GM10266 (cell line): Measurements from ENCODE around the gene ARHGDIA.

Experiments used
- DNase-seq: peaks from one replicate; pipeline ENCODE4 v3.0.0; 2012; ENCODE audit errors: extremely low spot score
- CTCF ChIP-seq: IDR thresholded peaks from 2 replicates; pipeline ENCODE4 v1.5.1; 2012; ENCODE audit warnings: mild to moderate bottlenecking, low read depth; ENCODE audit not compliant: control insufficient read depth, insufficient read depth; ENCODE audit errors: missing control alignments

ARHGDIA gene

DNA sequence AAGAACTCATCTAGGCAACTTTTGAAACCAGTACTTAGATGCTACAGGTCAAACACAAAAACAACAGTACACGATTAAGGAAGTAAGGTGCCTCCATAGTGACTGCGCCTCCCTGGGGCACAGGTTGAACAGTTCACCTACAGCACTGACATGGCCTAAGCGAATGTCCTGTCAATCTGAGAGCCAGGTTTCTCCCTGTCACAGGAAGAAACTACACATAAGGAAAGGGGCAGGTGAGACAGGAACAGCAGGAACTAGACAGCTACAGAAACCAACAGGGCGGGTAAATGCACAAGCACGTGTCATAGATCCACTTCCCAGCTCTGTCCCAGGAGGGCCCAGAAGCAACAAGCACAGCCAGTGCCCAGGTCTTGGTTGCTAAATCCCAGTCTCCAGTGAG is 8.0 kb upstream of the ARHGDIA start:
- no peak for TF ChIP-seq CTCF
- no peak for DNase-seq

GRCh38 chr17:81878294-81878693 is 7.2 kb upstream of the ARHGDIA start:
- DNase-seq, result no peak
- no peak for TF ChIP-seq CTCF

DNA sequence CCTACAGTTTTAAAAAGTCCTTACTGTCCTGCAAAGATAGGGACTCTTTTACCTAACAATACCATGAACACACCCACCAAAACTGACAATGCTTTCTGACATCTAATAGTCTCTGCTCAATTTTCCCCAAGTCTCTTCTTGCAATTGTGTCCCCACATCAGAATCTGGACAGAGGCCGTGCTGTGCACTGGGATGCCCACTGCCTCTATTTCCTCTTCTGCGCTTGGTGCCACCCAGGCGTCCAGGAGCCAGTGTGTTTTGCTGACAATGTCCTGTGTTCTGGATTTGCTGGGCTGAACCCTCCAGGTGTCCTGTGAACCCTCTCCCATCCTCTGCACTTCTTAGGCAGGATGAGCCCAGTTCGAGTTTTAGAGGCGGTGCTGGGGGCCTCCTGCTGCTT is 6.4 kb upstream of the ARHGDIA start:
- no peak for TF ChIP-seq CTCF
- no peak for DNase-seq

DNA sequence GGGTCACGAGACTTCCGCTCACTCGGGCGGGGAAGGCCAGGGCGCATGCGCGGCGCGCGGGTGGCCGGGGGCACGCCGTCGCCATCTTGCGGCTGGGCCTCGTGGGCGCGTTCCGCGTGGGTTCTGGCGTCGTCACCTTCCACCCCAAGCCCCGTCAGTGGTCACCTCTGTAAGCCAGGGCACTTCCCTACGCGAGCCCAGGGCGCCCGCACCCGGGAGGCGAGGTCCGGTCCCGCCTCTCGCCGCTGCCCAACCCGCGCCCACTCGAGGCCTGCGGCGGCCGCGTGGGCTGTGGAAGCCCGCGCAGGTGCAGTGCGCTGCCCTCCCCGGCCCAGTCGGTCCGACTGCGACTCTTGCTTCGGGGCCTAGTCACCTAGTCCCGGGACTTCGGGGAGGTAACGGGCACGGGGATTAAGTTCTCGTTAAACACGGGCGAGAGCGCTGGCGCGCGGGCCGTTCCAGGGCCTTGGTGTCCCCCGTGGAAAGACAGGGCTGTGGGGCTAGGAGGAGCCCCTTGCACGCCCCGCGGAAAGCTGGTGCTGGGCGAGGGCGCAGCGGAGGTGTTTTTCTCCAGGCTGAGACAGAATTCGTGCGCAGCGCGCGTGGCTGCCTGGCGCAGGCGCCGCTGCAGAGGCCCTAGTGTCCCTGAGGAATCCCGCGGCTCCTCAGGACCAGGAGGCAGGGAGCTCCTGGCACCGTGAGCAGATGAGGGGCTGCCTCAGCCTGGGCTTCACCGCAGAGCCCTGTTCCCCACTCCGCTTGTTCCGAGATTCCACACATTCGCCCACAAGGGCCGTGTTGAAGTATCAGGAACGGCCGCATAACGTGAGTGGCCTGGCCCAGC is 472 bp upstream of the ARHGDIA start:
- TF ChIP-seq CTCF, result peak; percentile 47
- peak; percentile 99 for DNase-seq

- TF ChIP-seq CTCF, result no peak
- DNase-seq, result peak; percentile 66
These were observed 781 bp downstream of the ARHGDIA start for GRCh38 chr17:81870131-81870980.

GRCh38 chr17:81869221-81870130 is 1.7 kb downstream of the ARHGDIA start:
- peak; percentile 79 for DNase-seq
- peak; percentile 76 for TF ChIP-seq CTCF
